Endothelial cell (in vitro differentiated cells): ENCODE data around the gene PANK4. TPM values are rescaled to one million over a fixed set of nuclear protein-coding genes. Genes with fewer than 3 reads are reported as not detected.

Source experiments
- DNase-seq: peaks from one replicate; pipeline ENCODE4 v3.0.0; 2021; ENCODE audit warnings: low spot score
- H3K27ac Mint-ChIP-seq: one replicate; pipeline ENCODE4 v1.8.0; 2021; ENCODE audit warnings: mixed read lengths, inconsistent platforms; ENCODE audit not compliant: unreplicated experiment
- H3K27me3 Mint-ChIP-seq: one replicate; pipeline ENCODE4 v1.8.0; 2021; ENCODE audit warnings: mild to moderate bottlenecking, moderate library complexity, mixed read lengths, inconsistent platforms; ENCODE audit not compliant: unreplicated experiment
- H3K36me3 Mint-ChIP-seq: one replicate; pipeline ENCODE4 v1.8.0; 2021; ENCODE audit warnings: mild to moderate bottlenecking, low read depth, mixed read lengths, inconsistent platforms; ENCODE audit not compliant: unreplicated experiment
- H3K4me1 Mint-ChIP-seq: one replicate; pipeline ENCODE4 v1.8.0; 2021; ENCODE audit warnings: mild to moderate bottlenecking, mixed read lengths, inconsistent platforms; ENCODE audit not compliant: unreplicated experiment
- H3K4me3 Mint-ChIP-seq: one replicate; pipeline ENCODE4 v1.8.0; 2021; ENCODE audit warnings: mild to moderate bottlenecking, mixed read lengths, inconsistent platforms; ENCODE audit not compliant: unreplicated experiment
- H3K9me3 Mint-ChIP-seq: one replicate; pipeline ENCODE4 v1.8.0; 2021; ENCODE audit warnings: mixed read lengths, inconsistent platforms; ENCODE audit not compliant: unreplicated experiment
- total RNA-seq: library from RNA; stranded (reverse); fragmentation: NEBNext Ultra II Directional; extraction: Animal tissue kit (Norgen Biotek cat#: 25700); gene quantifications from one replicate; pipeline ENCODE4 v1.2.1, GENCODE V29; 2021; ENCODE audit not compliant: unreplicated experiment
- TF ChIP-seq, protein P1 (sequence below): fragments of 200-600 bp; sonication (generic); IDR thresholded peaks from one replicate; pipeline ENCODE4 v1.5.0; 2021; ENCODE audit warnings: antibody characterized with exemption; ENCODE audit not compliant: unreplicated experiment

Gene PANK4
- total RNA-seq, 1 donor from 2014 or later, result 32.3 TPM

DNA sequence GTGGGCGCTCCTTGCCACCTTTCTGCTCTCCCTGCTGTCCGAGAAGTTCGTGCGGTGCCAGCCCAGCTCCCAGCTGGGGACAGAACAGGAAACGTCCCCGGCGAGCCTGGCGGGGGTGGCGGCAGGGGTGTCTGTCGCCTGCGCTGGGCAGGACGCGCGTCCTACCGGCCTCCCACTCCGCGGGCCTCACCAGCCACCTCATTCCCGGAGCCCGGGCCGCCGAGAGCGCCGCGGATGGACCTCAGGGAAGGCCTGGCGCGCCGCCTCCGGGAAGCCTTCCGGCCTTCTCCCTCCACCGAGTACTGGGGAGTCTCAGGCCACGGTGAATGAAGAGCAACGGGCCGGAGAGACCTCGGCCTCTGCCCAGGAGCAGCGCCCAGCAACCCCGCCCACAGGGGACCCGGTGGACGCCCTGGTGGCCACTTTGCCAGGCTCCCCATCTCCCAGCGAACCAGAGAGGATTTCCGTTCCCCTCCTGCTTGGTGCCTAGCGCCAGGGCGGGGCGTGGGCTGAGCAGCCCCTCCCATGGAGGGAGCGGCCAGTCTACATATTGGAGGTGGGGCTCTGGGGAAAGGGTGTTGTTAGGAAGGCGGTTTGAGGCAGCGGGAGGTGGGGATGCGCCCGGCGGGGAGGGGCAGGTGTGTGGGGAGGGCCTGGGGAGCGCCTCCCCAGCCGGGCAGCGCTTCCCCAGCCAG lies 20.3 kb upstream of the PANK4 start:
- no peaks in the 10 kb centered on the region for H3K36me3 Mint-ChIP-seq
- H3K4me1 Mint-ChIP-seq, result no peaks in the 10 kb centered on the region
- H3K27ac Mint-ChIP-seq, result no peak overlapping the region
- peak overlapping the region; percentile 73 for H3K4me3 Mint-ChIP-seq
- no peaks in the 10 kb centered on the region for H3K9me3 Mint-ChIP-seq
- TF ChIP-seq, protein P1, sequence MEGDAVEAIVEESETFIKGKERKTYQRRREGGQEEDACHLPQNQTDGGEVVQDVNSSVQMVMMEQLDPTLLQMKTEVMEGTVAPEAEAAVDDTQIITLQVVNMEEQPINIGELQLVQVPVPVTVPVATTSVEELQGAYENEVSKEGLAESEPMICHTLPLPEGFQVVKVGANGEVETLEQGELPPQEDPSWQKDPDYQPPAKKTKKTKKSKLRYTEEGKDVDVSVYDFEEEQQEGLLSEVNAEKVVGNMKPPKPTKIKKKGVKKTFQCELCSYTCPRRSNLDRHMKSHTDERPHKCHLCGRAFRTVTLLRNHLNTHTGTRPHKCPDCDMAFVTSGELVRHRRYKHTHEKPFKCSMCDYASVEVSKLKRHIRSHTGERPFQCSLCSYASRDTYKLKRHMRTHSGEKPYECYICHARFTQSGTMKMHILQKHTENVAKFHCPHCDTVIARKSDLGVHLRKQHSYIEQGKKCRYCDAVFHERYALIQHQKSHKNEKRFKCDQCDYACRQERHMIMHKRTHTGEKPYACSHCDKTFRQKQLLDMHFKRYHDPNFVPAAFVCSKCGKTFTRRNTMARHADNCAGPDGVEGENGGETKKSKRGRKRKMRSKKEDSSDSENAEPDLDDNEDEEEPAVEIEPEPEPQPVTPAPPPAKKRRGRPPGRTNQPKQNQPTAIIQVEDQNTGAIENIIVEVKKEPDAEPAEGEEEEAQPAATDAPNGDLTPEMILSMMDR, result no peak
- H3K27me3 Mint-ChIP-seq, result peaks cover 2% of the 10 kb centered on the region
- peak; percentile 67 for DNase-seq

DNA sequence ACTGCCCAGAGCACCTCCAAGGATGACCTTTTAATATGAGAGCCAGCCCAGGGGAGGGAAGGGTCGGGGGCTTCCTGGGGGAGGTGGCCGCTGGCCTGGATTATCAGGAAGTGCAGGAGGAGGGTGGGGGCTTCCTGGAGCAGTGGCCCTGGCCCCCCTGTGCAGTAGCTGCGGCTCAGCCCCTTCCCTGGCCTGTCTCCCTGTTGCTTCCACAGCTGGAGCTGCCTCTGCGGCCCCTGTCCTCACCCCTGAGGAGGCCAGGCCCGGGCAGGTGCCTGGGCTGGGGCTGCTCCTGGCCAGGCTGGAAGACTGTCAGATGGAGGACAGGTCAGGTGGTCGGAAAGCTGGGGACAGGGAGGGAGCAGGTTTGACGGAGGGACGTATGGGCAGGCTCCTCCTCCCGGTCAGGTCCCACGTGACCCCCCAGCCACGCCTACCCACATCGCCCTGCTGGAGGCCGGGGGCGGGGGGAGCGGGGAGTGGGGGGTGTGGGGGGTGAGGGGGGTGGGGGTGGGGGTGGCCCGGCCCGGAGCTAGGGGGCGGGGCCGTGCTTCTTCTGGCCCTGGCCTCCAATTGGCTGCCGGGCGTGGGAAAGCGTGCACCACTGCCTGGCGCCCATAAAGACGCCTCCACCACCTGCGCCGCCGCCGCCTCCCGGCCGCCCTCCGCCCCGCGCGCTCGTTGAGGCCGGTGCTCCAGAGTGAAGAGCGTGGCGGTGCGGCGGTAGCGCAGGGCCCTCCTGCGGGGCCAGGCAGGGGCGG lies 19.5 kb upstream of the PANK4 start:
- Mint-ChIP-seq H3K36me3 (no peaks in the 10 kb centered on the region), H3K9me3 (no peaks in the 10 kb centered on the region), H3K27ac (no peak overlapping the region), H3K4me1 (no peaks in the 10 kb centered on the region), H3K27me3 (peaks cover 2% of the 10 kb centered on the region), H3K4me3 (no peak overlapping the region)
- DNase-seq, result peak; percentile 85
- TF ChIP-seq, protein P1, result no peak

DNA sequence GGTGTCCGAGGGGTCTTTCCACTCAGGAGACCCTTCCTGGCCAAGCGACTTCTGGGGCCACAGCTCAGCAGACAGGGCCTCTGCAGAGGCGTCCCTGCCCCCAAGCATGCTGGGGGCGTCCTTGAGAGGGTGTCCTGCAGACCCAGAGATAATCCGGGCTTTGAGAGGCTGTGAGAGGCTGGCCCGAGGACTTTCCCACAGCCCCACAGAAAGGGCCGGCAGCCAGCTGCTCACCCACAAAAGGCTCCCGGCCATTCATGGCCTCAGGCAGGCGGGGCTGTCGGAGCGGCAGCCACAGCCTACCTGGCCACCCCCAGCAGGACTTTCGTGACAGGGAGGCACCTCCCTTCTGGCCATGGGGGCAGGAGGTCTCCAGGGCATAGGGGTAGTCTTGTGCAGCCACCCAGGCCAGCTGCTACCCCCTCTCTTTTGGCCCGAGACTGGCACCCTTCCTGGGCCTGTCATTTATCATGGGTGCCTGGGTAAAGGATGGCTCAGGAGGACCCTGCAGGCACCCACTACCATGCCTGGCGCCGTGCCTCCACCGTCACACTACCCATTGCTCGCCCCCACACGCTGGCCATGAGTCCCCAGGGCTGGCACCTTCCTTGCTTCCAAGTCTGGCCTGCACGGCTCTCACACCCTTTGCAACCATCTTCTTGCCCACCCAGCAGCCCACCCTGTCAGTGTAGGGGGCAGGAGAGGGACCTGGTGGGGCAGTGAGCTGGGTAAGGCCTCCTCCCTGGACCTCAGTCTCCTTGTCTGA lies 18.7 kb upstream of the PANK4 start:
- Mint-ChIP-seq H3K36me3 (no peaks in the 10 kb centered on the region), H3K27me3 (peaks cover 2% of the 10 kb centered on the region), H3K4me3 (no peak overlapping the region), H3K4me1 (no peaks in the 10 kb centered on the region), H3K9me3 (no peaks in the 10 kb centered on the region), H3K27ac (no peak overlapping the region)
- TF ChIP-seq, protein P1, result no peak
- no peak for DNase-seq

DNA sequence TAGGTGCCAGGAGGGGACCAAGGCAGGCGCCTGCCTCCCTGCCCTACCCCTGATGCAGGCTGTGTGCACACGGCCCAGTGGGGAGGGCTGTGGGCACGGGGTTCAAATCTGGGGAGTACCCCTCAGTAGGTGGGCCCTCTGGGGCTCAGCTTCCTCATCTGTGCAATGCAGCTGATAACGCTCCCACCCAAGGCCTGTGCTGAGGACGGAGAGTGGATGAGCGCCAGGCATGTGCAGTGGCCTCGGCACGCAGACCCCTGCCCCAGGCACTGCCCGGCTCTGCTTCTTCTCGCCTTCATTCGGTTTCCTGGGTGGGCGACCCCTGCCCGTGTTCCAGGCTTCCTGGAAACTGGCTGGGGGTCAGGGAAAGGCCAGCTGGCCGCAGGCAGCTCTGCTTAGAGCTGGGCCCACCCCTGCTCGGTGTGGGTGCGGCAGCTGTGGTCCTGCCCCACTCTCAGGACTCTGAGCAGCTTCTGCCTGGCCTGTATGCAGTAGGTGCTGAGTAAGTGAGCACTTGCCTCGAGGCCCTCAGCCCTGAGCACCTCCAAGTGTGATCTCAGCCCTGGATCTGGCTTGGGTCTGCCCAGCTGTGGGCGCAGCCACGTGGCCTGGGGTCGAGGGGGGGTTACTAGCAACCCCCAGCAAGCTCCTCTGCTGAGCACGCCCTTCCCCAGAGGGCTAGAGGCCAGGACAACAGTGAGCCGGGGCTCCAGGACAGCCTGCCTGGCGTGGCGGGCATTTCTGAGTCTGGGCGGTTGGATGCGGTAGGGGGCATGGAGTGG lies 17.9 kb upstream of the PANK4 start:
- DNase-seq, result no peak
- Mint-ChIP-seq H3K9me3 (no peaks in the 10 kb centered on the region), H3K36me3 (no peaks in the 10 kb centered on the region), H3K4me1 (no peaks in the 10 kb centered on the region), H3K27me3 (peaks cover 2% of the 10 kb centered on the region), H3K4me3 (no peak overlapping the region), H3K27ac (no peak overlapping the region)
- TF ChIP-seq, protein P1, result no peak
